Non-pigmented ciliary epithelial cell (primary cell): ENCODE data around the gene SYNGAP1.

ENCODE experiments used
- DNase-seq: peaks from one replicate; pipeline ENCODE4 v3.0.0-alpha.2; 2010; ENCODE audit warnings: low read depth

Gene SYNGAP1

GRCh38 chr6:33438978-33439594 lies 19.2 kb downstream of the SYNGAP1 start:
- DNase-seq: no peak

GRCh38 chr6:33439956-33440648 lies 20.2 kb downstream of the SYNGAP1 start:
- DNase-seq: no peak

DNA sequence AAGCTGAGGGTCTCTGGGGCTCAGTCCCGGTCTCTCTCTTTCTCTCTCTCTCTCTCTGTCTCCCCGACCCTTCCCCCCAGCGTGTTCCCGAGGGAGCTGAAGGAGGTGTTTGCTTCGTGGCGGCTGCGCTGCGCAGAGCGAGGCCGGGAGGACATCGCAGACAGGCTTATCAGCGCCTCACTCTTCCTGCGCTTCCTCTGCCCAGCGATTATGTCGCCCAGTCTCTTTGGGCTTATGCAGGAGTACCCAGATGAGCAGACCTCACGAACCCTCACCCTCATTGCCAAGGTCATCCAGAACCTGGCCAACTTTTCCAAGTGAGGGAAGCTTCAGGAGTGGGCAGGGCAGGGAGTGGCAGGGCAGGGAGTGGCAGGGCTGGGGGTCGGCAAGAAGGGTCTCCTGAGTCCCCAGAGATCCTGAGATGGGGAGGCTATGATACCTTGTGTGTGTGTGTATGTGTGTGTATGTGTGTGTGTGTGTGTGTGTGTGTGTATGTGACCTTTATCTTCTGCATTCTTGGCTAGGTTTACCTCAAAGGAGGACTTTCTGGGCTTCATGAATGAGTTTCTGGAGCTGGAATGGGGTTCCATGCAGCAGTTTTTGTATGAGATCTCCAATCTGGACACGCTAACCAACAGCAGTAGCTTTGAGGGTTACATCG lies 20.9 kb downstream of the SYNGAP1 start:
- DNase-seq: no peak

DNA sequence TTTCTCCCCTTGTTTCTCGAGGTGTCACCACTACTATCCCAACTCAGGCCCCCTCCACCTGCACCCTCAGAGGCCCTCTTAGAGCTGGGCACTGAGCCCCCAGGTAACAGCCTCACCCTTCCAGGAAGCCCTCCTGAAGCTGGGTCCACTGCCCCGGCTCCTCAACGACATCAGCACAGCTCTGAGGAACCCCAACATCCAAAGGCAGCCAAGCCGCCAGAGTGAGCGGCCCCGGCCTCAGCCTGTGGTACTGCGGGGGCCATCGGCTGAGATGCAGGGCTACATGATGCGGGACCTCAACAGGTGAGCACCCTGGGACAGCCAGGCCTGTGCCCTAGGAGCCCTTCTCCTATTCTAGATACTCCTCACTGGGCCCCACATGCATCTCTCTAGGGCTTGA lies 21.6 kb downstream of the SYNGAP1 start:
- DNase-seq: no peak

- DNase-seq: no peak
Measured at GRCh38 chr6:33442283-33442682, 22.4 kb downstream of the SYNGAP1 start.

GRCh38 chr6:33443025-33443424 lies 23.2 kb downstream of the SYNGAP1 start:
- no peak for DNase-seq

DNA sequence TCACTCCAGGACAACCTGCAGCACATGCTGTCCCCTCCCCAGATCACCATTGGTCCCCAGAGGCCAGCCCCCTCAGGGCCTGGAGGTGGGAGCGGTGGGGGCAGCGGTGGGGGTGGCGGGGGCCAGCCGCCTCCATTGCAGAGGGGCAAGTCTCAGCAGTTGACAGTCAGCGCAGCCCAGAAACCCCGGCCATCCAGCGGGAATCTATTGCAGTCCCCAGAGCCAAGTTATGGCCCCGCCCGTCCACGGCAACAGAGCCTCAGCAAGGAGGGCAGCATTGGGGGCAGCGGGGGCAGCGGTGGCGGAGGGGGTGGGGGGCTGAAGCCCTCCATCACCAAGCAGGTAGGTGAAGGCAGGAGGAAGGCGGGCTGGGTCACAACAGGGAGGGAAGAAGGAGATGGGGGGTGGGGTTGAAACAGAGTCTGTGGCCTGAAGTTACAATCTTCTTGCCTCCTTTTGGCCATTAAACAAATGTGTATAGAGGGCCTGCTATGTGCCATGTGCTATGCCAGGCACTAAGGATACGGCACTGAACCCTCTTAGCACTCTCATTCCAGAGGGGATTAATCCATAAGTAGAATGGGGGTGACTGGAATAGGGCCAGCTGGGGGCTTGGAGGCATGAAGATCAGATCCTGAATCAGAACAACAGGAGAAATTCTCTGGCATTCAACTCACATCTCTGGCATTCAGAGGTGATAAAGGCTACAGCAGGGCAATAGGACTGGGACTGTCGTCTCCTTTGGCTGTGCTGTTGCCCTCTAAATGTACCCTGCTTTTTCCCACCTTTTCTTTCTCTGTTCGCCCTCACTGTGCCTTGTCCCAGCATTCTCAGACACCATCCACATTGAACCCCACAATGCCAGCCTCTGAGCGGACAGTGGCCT lies 24.0 kb downstream of the SYNGAP1 start:
- no peak for DNase-seq

DNA sequence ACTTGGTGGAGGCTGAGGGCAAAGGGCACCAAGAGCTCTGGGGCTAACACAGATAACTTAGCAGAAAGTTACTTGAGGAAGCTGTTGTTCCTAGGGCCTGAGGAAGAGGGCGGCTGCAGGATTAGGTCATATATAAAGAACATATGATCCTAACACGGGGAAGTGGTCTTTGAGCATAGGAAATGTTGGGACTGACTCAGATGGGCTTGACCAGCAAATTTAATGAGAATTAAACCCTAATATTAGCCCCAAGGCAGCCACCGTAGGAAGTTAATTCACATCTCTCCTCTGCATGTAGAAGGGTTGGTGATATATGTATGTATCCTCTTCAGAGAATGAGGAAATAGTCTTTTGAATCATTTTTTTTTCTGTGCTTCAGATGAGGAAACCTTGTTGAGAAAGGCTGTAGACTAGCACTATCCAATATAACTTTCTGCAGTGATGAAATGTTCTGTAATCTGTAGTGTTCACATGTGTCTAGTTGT lies 25.3 kb downstream of the SYNGAP1 start:
- no peak for DNase-seq

DNA sequence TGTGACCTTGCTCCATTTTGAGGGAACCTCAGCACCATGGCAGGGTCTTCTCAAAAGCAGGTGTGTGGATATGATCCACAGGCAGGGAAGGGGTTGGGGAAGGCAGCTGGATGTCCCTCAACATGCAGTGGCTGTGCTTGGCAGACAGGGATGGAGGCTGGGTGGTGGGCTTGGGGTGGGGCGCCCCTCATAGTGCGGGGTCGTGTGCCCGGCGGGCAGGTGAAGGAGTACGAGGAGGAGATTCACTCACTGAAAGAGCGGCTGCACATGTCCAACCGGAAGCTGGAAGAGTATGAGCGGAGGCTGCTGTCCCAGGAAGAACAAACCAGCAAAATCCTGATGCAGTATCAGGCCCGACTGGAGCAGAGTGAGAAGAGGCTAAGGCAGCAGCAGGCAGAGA lies 26.5 kb downstream of the SYNGAP1 start:
- DNase-seq: no peak

GRCh38 chr6:33450434-33450833 lies 30.6 kb downstream of the SYNGAP1 start:
- no peak for DNase-seq

- DNase-seq: no peak
Measured at GRCh38 chr6:33451606-33452005, 31.7 kb downstream of the SYNGAP1 start.

GRCh38 chr6:33452496-33452895 lies 32.6 kb downstream of the SYNGAP1 start:
- DNase-seq: no peak

- no peak for DNase-seq
Measured at GRCh38 chr6:33453393-33454008, 33.6 kb downstream of the SYNGAP1 start.

DNA sequence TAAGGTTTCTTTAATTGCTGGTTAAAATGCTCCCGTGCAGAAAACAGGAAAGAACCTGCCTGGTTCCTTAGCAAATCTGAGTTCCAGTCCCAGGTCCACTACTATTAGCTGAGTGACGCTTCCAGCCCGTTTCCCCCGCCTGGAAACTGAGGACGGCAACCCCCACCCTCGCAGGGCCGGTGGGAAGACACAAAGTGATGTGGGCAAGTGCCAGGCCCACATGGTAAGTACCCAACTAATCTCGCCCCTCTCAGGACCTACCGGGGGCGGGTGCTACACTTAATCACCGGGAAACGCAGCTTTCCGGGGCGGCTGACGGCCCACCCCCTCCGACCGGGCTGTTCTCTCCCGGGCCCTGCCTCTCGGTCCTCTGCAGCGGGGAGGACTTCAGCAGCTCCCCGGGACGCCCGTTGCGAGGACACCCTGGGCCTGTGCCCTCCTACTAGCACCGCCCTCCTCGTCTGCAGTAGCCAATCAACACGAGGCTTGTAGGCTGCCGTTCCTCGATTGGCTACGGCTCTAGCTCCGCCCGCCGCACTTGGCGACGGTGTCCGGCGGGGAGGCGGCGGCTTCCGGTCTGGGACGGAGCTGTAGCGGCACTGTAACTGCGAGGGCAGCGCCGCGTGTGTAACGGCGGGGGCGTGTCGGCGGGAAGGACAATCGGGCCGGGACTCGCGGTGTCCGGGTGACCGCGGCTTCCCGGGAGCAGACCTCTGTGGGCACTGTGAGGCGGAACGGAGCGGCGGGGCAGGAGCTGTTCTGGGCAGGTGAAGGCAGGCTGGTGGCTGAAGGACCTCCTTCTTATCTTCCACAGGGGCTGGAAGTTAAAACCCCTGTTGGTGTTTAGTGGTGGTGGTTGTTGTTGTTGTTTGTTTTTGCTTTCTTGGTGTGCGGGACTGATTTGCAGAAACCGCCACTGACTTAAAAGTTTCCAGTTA lies 34.4 kb downstream of the SYNGAP1 start, which contains the start of gene ZBTB9:
ZBTB9 (plus strand) TSS at position 568 of the 938 bp plus-strand sequence. CDS start 525 bp downstream, outside the sequence.
- DNase-seq: peak; percentile 75

DNA sequence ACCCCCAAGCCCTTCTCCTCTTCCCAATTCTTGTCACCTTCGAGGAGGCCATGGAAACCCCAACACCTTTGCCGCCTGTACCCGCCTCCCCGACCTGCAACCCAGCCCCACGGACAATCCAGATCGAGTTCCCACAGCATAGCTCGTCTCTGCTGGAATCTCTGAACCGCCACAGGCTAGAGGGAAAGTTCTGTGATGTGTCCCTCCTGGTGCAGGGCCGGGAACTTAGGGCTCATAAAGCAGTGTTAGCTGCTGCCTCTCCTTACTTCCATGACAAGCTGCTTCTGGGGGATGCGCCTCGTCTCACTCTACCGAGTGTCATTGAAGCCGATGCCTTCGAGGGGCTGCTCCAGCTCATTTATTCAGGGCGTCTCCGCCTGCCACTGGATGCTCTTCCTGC lies 35.2 kb downstream of the SYNGAP1 start:
- no peak for DNase-seq

DNA sequence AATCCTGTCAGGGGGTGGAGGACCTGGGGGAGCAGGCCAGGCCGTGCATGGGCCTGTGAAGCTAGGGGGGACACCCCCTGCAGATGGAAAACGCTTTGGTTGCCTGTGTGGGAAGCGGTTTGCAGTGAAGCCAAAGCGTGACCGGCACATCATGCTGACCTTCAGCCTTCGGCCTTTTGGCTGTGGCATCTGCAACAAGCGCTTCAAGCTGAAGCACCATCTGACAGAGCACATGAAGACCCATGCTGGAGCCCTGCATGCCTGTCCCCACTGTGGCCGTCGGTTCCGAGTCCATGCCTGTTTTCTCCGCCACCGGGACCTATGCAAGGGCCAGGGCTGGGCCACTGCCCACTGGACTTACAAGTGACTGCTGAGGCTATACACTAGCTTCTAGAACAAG lies 36.3 kb downstream of the SYNGAP1 start:
- no peak for DNase-seq

DNA sequence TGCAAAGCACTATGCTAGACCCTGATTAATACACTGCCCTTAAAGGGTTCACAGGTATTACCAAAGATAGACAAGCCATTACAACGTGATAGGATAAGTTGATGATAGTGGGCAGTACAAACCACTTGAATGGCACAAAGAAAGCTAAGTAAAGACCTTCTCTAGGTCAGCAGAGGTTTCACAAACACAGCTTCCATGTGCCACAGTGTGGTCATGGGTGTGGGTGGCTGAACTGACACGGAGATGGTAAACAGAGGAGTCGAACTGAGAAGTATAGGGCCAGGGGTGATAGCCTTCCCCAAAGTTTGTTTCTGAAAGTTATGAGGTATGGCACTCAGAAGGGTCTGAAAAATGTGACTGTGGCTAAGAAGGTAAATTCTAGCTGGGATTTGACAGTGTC lies 38.8 kb downstream of the SYNGAP1 start:
- no peak for DNase-seq

DNA sequence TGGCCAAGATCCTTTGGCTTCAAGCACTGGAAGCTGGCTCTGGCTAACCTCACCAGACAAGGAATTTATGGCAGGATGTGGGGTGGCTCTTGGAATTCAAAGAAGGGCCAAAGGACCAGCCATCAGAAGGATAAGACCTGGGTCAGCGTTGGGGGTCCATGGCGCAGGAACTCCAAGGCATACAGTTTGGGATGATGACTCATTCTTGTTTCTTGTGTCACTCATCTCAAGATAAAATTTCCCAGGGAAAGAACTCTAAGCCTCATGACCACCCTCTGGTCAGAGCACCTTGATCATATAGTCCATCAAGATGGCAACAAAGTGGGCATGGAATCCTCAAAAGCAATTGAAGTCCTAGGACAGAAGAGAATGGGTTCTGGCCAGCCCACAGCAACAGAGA lies 39.4 kb downstream of the SYNGAP1 start:
- DNase-seq: no peak

DNA sequence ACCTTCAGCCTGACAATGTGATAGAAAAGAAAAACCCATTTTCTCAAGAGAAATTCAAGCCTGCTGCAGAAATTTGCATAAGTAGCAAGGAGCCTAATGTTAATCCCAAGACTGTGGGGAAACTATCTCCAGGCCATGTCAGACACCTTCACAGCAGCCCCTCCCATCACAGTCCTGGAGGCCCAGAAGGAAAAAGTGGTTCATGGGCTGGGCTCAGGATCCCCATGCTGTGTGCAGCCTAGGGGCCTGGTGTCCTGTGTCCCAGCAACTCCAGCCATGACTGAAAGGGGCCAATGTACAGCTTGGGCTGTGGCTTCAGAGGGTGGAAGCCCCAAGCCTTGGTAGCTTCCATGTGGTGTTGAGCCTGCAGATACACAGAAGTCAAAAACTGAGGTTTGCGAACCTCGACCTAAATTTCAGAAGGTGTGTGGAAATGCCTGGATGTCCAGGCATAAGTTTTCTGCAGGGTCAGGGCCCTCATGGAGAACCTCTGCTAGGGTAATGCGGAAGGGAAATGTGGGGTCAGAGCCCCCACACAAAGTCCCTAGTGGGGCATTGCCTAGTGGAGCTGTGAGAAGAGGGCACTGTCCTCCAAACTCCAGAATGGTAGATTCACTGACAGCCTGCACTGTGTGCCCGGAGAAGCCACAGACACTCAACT lies 46.3 kb downstream of the SYNGAP1 start:
- DNase-seq: no peak

DNA sequence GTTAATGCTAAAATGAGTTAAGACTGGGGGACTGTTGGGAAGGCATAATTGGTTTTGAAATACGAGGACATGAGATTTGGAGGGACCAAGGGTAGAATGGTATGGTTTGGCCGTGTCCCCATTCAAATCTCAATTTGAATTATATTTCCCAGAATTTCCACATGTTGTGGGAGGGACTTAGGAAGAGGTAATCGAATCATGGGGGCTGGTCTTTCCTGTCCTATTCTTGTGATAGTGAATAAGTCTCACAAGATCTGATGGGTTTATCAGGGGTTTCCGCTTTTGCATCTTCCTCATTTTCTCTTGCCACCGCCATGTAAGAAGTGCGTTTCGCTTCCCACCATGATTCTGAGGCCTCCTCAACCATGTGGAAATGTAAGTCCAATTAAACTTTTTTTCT lies 47.2 kb downstream of the SYNGAP1 start:
- no peak for DNase-seq
